ENCODE measurements around the gene ATP6V1B1.

The ATP6V1B1 gene

DNA sequence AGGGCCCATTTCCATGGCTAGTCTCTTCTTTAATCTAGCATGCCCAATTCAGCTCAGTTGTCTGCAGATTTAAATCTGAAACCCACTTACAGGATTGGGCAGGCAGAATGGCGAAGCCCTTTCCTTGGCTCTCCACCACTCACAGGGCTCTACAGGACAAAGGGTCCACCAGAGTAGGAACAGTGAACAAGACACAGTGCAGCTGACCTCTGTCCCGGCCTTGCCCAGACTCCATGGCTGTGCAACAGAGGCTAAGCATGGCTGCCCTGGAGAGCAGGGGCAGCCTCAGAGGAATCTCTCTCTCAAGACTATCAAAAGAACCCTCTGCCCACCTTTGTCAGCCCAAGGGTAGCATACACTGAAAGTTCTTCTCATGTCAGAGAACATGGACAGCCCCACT, 9.7 kb upstream of the ATP6V1B1 start:
- no peak for DNase-seq (ENCODE audit: low read depth in 2 of 2, low spot score in 1 of 2)

DNA sequence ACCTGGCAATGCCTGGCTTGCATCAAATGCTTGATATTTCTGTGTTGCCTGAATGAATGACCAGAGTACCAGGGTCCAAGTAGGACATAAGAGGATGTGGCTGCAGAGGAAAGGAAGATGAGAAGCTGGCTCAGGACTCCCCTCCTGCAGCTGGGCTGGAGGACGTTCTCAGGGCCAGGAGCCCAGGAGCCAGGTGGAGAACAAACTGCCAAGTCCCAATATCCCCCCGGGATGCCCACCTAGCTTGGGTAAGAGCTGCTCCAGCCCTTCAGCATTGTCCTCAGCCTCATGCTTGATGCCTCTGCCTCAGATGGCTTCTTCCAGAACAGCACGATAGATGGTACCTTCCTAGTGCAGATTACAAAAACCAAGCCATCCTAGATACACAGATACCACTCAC, 8.6 kb upstream of the ATP6V1B1 start:
- no peak for DNase-seq (ENCODE audit: low read depth in 2 of 2, low spot score in 1 of 2)

DNA sequence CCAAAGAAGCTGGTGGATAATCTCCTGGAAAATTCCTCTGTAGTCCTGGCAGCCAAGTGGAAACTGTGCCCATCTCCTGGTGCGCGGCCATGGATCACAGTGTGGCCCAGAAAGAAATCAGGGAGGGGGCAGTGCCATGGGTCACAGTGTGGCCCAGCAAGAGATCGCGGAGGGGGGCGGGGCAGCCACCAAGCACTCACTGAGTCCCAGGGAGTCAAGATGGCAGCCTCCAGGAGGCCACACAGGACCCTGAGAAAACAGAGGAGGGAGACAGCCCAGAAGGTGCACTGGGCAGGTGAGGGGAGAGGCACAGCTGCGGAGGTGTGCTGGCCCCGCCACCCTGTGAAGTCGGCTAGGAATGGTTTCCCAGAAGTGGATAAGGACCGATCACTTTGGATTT, 8.1 kb upstream of the ATP6V1B1 start:
- no peak for DNase-seq (ENCODE audit: low read depth in 2 of 2, low spot score in 1 of 2)

DNA sequence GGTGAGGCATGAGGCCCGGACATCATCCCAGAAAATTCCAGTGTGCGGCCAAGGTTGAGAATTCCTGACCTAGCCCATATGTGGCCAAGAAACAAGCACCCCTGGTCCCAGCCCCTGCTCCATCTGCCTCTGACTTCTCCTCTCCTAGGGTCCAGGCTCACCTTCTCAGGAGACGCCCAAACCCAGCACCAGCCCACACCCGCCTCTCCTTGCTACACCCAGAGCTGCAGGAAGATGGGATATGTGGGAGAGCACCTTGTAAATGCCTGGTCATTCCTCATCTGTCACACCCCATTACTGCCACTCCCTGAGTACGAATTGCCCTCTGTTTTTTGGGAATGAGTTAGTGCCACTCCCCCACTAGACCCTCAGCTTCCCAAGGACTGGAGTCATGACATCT, 7.3 kb upstream of the ATP6V1B1 start:
- DNase-seq (ENCODE audit: low read depth in 2 of 2, low spot score in 1 of 2) = no peak

DNA sequence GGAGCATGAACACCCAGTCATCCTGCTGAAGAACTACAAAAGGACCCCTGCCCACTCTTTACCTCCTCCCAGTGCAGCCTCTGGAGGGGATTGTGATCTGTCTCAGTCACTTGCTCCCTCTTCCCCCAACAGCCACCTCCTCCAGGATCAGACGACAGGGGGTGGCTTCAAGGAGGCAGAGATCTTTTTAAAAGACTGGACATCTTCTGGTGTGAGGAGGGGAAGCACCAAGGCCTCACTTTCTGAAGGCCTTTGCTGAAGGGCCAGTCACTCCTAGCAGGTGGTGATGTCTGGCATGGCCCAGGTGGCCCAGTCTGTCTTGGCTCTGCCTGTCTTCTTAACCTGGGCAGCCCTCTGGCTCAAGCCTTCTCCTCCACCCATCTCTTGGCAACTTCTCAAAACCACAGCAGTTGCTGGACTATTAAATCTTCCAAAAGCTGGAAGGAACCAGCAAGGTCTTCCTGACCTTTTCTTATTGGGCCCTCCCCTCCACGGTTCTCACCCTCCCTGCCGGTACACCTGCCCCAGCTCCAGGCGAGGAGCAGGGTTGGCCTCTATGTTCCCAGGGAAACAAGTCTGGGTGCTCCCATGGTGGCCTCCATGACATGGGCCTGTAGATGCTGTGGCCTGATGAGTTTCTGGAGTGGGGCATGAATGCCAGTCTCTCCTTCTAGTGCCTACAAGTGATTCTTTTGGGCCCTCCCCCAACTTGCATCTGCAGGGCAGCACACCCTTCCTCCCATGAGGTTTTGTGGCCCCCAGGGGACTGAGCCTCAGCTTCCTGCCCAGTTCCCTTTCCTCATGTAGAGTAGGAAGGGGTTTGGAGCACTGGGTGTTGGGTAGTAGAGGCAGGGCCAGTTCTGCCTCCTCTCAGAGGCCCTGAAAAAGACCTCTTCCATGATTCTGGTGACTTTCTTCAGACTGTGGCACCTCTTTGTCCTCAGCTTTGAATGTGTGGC, 5.0 kb upstream of the ATP6V1B1 start:
- DNase-seq (ENCODE audit: low read depth in 2 of 2, low spot score in 1 of 2) = no peak

DNA sequence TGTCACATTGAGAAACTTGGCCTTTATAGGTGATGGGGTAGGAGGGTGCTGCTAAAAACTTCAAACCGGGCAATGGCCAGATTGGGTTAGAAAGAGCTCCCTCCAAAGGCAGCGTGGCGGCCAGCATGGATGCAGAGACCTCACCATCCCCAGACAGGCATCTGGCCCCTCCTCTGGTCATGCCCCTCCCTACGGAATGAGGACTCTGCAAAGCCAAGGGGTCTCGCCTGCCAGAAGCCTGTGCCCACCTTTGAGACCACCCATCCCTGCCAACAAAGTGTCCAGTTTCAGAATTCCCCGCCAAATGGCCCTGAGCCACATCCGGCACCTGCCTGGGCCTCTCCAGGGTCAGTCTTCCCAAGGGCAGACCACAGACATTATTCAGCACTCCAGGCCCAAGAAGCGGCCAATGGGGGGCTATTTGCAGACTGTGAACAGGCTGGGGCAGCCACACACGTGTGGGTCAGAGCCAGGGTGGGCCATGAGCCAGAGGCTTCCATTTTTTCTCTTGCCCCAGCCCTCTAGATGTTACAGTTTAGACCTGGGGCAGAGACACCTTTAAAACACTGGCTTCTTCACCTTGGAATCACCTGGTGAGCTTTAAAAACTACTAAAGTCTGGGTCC, 4.2 kb upstream of the ATP6V1B1 start:
- no peak for DNase-seq (ENCODE audit: low read depth in 2 of 2, low spot score in 1 of 2)

DNA sequence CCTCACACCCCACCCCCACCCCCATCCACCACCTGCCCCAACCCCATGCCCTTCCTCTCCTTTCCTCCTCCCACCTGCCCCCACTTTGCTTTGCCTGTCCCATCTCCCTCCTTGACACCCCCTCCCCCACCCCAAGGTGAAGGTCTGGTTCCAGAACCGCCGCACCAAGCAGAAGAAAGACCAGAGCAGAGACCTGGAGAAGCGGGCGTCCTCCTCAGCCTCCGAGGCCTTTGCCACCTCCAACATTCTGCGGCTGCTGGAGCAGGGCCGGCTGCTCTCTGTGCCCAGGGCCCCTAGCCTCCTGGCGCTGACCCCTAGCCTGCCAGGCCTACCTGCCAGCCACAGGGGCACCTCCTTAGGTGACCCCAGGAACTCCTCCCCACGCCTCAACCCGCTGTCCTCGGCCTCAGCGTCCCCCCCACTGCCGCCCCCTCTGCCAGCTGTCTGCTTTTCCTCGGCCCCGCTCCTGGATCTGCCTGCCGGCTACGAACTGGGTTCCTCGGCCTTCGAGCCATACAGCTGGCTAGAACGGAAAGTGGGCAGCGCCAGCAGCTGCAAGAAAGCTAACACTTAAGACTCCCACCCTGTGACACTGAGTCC, 3.0 kb upstream of the ATP6V1B1 start:
- DNase-seq (ENCODE audit: low read depth in 2 of 2, low spot score in 1 of 2) = no peak

DNA sequence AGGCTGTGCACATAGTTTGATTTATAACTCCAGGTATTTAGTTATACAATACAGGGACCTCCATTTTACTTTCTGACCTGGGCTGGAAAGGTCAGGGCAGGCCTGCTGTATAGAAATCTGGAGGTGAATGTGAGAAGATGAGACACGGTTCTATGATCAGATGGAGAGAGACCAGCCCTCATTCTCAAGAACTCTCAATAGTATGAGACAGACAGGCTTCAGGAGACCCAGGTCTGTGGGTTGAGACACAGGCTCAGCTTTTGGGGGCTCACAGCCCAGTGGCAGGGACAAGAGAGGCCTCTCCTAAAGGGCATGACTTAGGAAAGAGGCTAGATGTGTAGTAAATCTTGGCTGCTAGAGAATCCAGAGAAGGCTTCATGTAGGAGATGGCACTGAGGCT, 719 bp upstream of the ATP6V1B1 start:
- no peak for DNase-seq (ENCODE audit: low read depth in 2 of 2, low spot score in 1 of 2)

DNA sequence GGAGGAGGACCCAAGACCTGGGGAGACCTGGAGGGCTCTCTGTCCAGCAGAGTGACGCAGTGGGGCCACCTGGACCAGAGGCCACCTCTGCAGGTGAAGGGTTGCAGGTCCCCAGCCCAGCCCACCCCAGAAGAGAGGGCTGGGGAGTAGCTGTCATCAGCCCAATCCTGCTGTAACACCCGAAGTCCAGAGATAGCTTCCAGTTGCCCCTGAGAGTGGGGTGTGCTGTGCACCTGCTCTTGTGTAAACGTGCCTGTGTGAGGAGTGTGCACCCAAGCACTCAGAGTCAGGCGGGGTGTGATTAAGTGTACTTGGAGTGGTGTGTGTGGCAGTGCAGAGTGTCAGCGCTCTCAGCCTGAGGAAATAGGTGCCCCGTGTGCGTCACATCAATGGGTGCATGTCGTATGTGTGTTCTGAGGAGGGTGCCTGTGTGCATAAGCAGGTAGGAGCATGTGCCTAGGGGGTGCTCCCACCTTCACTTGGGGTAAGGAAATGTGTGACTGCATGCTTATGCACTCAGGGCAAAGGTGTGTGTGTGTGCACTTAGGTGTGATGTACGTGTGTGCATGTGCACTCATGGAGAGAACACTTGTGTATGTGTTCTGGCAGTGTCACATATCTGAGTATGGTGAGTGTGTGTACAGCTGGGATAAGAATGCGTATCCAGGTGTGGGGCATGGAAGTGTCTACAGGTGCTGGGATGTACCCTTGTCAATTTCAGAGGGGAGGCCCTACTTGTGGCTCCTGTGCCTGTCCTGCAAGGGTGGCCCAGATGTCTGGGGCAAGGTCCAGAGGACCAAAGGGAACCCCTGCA, 672 bp downstream of the ATP6V1B1 start:
- DNase-seq (ENCODE audit: low read depth in 2 of 2, low spot score in 1 of 2) = no peak

DNA sequence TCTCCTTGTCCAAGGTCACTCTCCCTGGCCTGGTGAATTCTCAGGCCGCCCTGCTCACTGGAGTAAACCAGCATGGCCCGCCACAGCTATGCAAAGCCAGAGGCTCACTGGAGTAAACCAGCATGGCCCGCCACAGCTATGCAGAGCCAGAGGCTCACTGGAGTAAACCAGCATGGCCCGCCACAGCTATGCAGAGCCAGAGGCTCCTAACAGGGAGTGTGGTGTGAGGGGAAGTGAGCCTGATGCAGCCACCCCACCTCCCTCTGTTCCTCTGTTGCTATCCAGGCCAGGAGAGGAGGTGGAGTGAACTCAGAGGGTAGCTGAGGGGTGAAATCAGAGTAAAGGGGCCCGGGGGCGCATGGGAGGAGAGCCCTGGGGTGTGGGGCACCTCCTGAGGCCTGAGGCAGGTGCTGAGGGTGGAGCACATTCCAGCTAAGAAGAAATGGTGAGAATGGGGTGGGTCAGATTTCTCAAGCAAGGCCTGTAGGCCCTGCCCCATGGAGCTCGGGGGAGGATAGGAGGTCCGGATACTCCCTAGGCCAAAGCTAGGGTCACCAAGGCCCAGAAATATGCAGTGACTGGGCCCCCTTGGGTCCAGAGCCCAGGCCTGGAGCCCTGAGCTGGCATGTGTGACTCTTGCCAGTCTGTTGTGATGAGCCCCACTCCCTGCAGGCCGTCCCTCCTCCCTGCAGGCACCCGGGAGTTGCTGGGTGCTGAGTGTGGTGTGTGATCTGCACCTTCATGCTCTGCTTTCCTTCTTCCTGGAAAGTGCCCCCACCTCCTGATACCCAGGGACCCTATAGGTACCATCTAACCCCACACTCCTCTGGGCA, 1.5 kb downstream of the ATP6V1B1 start:
- DNase-seq (ENCODE audit: low read depth in 2 of 2, low spot score in 1 of 2) = no peak

DNA sequence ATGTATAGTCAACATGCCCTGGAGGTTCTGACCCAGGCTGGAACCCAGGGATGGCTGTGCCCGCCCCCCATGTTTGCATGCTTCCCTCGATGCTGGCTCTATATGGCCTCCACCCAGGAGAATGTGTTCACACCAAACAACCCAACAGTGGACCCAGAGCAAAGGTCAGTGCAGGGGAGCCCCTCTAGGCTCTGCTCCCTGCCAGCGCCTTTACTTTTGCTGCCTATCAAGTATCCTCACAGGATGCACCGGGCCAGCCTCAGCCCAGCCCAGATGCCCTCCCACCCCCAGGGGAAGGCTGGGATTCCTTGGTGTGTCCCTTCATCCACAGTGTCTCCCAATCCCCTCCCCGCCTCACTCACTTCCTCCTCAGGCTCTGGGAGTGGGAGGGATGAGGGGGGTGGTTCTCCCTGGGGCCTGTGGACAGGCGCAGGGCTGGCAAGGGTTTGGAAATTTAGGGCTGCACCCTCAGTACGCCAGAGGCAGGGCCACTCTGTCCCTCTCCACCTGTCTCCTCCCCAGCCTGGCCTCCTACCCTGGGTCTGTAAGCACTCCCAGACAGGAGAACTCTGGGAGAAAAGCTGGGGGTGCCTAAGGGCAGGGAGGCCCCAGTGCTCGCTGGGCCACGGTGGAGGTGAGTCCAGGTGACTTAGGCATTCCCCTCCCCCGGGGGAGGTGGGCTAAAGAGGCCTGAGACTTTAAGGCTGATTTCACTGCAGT, 2.3 kb downstream of the ATP6V1B1 start:
- DNase-seq (ENCODE audit: low read depth in 2 of 2, low spot score in 1 of 2) = no peak

DNA sequence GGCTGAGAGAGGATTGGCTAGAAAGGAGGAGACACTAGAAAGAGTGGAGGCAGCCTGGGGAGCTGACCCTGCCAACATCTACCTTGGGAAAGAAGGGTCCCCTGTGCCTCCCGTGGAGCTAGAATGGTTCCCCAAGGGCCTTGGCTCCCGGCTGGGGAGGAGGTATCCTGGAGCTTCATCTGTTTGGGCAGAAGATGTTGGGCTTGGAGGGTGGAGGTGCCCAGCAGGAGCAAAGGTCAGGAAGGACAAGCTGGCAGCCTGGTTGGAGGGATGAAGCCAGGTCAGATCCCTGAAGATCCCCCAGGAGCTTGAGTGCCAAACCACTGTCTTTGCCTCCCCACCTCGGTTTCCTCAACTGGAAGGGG, 2.9 kb downstream of the ATP6V1B1 start:
- DNase-seq (ENCODE audit: low read depth in 2 of 2, low spot score in 1 of 2) = no peak

DNA sequence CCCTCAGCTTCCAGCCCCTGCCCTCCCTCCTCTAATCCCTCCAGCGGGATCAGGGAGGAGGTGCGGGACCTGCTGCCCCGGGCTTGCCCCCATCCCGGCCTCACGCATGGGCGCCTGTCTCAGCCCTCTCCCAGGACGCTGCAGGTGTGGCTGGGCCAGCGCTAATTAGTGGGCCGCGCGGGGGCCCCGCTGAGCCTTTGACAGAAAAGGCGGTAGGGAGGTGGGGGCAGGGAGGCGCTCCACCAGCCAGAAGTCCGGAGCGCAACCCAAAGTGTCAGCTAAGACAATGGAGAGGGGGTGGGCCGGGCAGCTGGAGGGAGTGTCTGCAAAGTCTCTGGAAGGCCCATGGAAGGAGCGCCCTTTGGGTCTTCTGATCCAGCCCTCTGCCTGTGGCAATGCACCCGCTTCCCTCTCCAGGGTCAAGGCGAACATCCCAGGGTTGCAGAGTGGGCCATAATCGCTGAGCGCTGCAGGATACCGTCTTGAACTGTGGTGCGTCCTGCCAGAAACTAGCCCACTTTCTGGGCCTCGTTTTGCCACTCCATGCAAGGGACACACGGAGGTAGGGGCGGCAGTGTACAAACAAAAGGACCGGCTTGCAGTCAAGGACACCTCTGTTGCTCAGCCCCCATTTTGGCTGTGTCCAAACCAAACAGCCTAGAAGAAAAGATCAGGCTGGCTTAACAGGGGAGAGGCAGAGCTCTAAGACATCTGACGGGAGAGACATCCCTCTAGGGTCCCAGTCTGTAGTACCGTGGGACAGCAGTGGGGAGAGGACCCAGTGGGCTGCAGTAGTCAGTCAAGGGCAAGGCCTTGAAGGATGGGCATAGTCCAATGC, 3.5 kb downstream of the ATP6V1B1 start:
- DNase-seq (ENCODE audit: low read depth in 2 of 2, low spot score in 1 of 2) = no peak

DNA sequence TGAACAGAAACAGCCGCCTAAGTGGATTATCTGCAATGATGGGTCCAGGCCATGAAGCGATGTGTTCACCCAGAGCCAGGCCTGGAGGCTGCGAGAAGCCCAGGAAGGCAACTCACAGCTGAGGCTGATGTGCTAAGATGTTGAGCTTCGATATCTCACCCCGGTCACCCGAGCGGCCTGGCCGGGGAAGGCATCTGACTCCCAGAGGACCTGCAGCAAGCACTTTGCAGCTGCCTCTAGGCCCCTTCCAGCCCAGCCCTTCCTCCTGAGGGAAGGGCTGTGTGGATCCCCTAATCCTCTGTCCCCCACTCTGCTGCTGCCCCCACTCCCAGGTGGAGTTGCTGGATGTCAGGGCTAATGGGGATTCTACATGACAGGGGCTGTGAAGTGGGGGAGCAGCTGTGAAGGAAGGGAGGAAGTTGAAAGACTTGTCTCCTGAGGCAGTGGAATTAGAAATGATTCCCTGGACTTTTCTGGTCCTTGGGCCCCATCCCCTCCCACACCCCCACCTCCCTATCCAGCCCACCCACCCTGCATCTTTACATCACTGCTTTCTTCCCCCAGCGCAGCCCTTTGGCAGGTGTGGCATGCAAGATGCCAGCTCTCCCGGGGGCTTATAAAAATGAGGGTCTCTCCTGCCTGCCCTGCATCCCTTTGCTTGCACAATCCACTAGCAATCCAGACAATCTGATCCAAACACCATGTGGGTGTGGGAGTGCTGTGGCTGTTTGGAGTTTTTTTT, 4.3 kb downstream of the ATP6V1B1 start:
- no peak for DNase-seq (ENCODE audit: low read depth in 2 of 2, low spot score in 1 of 2)

DNA sequence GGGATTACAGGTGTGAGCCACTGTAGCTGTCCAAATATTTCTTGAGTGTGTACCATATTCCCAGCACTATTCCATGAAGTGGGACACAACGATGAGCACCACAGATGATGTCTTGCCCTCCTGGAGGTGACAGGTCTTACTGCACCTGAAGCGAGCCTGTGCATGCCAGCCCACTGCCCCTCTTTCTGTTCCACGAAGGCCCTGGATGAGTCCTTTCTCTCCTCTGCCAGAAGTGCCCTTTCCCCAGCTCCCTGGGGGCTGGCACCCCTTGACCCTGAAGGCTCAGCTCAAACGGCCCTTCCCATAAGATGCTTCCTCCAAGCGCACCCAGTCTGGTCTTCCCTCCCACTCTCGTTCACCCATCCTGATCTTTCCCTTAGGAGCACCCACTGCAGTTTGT, 5.5 kb downstream of the ATP6V1B1 start:
- no peak for DNase-seq (ENCODE audit: low read depth in 2 of 2, low spot score in 1 of 2)

DNA sequence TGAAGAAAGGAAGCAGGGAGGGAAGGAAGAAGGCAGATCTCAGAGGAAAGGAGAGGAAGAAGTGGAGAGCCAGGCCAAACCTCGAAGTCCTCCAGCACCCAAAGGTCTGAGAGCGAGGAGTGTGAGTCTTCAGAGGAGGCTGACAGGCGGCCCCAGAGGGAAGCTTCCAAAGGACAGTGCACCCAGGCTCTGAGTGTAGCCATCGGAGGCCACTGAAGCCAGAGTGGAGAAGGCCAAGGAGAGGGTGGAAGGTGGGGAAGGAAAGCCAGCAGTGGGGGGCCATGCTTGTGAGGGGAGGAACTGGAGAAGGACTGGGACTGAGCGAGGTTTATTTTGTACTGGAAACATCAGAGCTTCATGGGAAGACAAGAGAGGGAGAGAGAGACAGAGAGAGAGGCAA, 6.0 kb downstream of the ATP6V1B1 start:
- no peak for DNase-seq (ENCODE audit: low read depth in 2 of 2, low spot score in 1 of 2)

DNA sequence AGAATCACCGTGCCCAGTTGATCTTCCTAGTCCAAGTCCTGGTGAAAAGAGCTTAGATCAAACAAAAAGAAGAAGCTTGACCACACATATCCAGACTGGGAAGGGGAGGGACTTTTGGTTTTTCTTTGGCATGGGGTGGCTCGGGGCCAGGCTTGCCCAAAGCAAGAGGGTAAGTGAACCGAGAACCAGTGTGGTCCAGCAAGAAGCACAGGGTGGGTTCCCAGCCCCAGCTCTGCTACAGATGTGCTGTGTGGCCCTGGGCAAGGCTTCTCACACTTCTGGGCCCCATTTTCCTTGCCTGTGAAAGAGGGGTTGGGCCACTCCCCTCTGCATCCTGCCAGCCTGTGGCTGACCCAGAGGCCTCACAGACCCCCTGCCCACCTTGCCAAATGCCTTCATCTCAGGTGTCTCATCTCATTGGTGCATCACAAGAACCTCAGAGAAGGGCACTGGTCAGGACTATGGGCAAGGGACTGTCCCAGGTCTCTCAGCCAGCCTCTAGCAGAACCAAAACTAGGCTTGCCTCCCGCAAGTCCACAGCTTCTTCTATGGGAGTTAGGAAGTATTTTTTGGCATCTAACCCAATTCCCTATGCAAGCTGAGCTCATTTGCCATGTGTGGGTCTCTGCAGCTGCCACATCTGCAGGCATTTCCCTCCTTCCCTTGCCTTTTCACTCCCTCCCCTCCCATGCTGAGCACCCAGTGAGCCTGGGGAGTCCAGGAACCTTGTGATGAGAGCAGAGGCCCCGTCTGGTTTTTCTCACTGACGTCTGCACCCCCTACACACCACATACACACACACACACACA, 6.9 kb downstream of the ATP6V1B1 start:
- no peak for DNase-seq (ENCODE audit: low read depth in 2 of 2, low spot score in 1 of 2)
